Mucosa of rectum (tissue), 2 donors: ENCODE data around the gene ROBO2.

ENCODE experiments used
- H3K27ac ChIP-seq, 2 donors: one replicate each; pipeline ENCODE4 v1.7.0; 2013; ENCODE audit warnings: inconsistent platforms in 2 of 2, low read depth in 2 of 2, low read length in 2 of 2
- H3K27me3 ChIP-seq, 2 donors: one replicate each; pipeline ENCODE4 v1.7.0; 2013; ENCODE audit warnings: low read length in 2 of 2; ENCODE audit not compliant: control insufficient read depth in 2 of 2, insufficient read depth in 2 of 2
- H3K36me3 ChIP-seq, 2 donors: one replicate each; pipeline ENCODE4 v1.7.0; 2013; ENCODE audit warnings: low read length in 2 of 2; ENCODE audit not compliant: control insufficient read depth in 2 of 2, insufficient read depth in 2 of 2
- H3K4me1 ChIP-seq, 2 donors: one replicate each; pipeline ENCODE4 v1.7.0; 2013; ENCODE audit warnings: low read length in 2 of 2, mild to moderate bottlenecking in 1 of 2; ENCODE audit not compliant: control insufficient read depth in 2 of 2, insufficient read depth in 2 of 2
- H3K4me3 ChIP-seq, 2 donors: one replicate each; pipeline ENCODE4 v1.7.0; 2013; ENCODE audit warnings: low read length in 2 of 2
- H3K9ac ChIP-seq, 2 donors: one replicate each; pipeline ENCODE4 v1.7.0; 2013; ENCODE audit warnings: low read length in 2 of 2, low read depth in 1 of 2, mild to moderate bottlenecking in 1 of 2
- H3K9me3 ChIP-seq, 2 donors: one replicate each; pipeline ENCODE4 v1.7.0; 2013; ENCODE audit warnings: low read length in 2 of 2; ENCODE audit not compliant: control insufficient read depth in 2 of 2
- donor health status: healthy.
- donor health status: Normal muscosa, but diverticular disease.

The ROBO2 gene

GRCh38 chr3:77071364-77071763 is 31.5 kb downstream of the ROBO2 start:
- Histone ChIP-seq H3K4me3 (no peak overlapping the region), H3K27ac (no peak overlapping the region), H3K36me3 (no peaks in the 10 kb centered on the region), H3K27me3 (no peaks in the 10 kb centered on the region), H3K9me3 (no peaks in the 10 kb centered on the region), H3K9ac (no peak overlapping the region), H3K4me1 (no peaks in the 10 kb centered on the region)

GRCh38 chr3:77071809-77072208 is 31.9 kb downstream of the ROBO2 start:
- Histone ChIP-seq H3K9ac (no peak overlapping the region), H3K27ac (no peak overlapping the region), H3K36me3 (no peaks in the 10 kb centered on the region), H3K27me3 (no peaks in the 10 kb centered on the region), H3K4me3 (no peak overlapping the region), H3K9me3 (no peaks in the 10 kb centered on the region), H3K4me1 (no peaks in the 10 kb centered on the region)

- Histone ChIP-seq H3K9ac (no peak overlapping the region), H3K27me3 (no peaks in the 10 kb centered on the region), H3K36me3 (no peaks in the 10 kb centered on the region), H3K4me1 (no peaks in the 10 kb centered on the region), H3K9me3 (no peaks in the 10 kb centered on the region), H3K27ac (no peak overlapping the region), H3K4me3 (no peak overlapping the region)
Observed at GRCh38 chr3:77072232-77072631, 32.3 kb downstream of the ROBO2 start.

GRCh38 chr3:77078279-77078678 is 38.4 kb downstream of the ROBO2 start:
- Histone ChIP-seq H3K9ac (no peak overlapping the region), H3K9me3 (no peaks in the 10 kb centered on the region), H3K36me3 (no peaks in the 10 kb centered on the region), H3K4me1 (no peaks in the 10 kb centered on the region), H3K4me3 (no peak overlapping the region), H3K27ac (no peak overlapping the region), H3K27me3 (no peaks in the 10 kb centered on the region)

GRCh38 chr3:77079988-77080610 is 40.2 kb downstream of the ROBO2 start:
- Histone ChIP-seq H3K9ac (no peak overlapping the region), H3K4me1 (no peaks in the 10 kb centered on the region), H3K4me3 (no peak overlapping the region), H3K36me3 (no peaks in the 10 kb centered on the region), H3K27me3 (no peaks in the 10 kb centered on the region), H3K9me3 (no peaks in the 10 kb centered on the region), H3K27ac (no peak overlapping the region)

- no peak overlapping the region for H3K9ac ChIP-seq
- no peaks in the 10 kb centered on the region for H3K4me1 ChIP-seq
- H3K9me3 ChIP-seq, result no peaks in the 10 kb centered on the region
- no peak overlapping the region for H3K4me3 ChIP-seq
- no peaks in the 10 kb centered on the region for H3K36me3 ChIP-seq
- no peaks in the 10 kb centered on the region for H3K27me3 ChIP-seq
- no peak overlapping the region for H3K27ac ChIP-seq
Observed at GRCh38 chr3:77081240-77081661, 41.4 kb downstream of the ROBO2 start.

- Histone ChIP-seq H3K9ac (no peak overlapping the region), H3K4me3 (no peak overlapping the region), H3K9me3 (no peaks in the 10 kb centered on the region), H3K4me1 (no peaks in the 10 kb centered on the region), H3K27me3 (no peaks in the 10 kb centered on the region), H3K36me3 (no peaks in the 10 kb centered on the region), H3K27ac (no peak overlapping the region)
Observed at GRCh38 chr3:77084511-77084910, 44.6 kb downstream of the ROBO2 start.

GRCh38 chr3:77086408-77086807 is 46.5 kb downstream of the ROBO2 start:
- H3K27ac ChIP-seq, result no peak overlapping the region
- no peaks in the 10 kb centered on the region for H3K27me3 ChIP-seq
- H3K4me3 ChIP-seq, result no peak overlapping the region

GRCh38 chr3:77091809-77092208 is 51.9 kb downstream of the ROBO2 start:
- Histone ChIP-seq H3K27me3 (no peaks in the 10 kb centered on the region), H3K9ac (no peak overlapping the region), H3K27ac (no peak overlapping the region), H3K4me3 (no peak overlapping the region), H3K36me3 (no peaks in the 10 kb centered on the region), H3K4me1 (no peaks in the 10 kb centered on the region), H3K9me3 (no peaks in the 10 kb centered on the region)

More at GRCh38 chr3:77086408-77086807, 46.5 kb downstream of the ROBO2 start:
- H3K9ac ChIP-seq, result no peak overlapping the region
- H3K36me3 ChIP-seq, result no peaks in the 10 kb centered on the region
- H3K4me1 ChIP-seq, result no peaks in the 10 kb centered on the region
- no peaks in the 10 kb centered on the region for H3K9me3 ChIP-seq

GRCh38 chr3:77093101-77093500 is 53.2 kb downstream of the ROBO2 start:
- Histone ChIP-seq H3K27ac (no peak overlapping the region), H3K27me3 (no peaks in the 10 kb centered on the region), H3K9ac (no peak overlapping the region), H3K4me1 (no peaks in the 10 kb centered on the region), H3K36me3 (no peaks in the 10 kb centered on the region), H3K4me3 (no peak overlapping the region), H3K9me3 (no peaks in the 10 kb centered on the region)

GRCh38 chr3:77096145-77096544 is 56.2 kb downstream of the ROBO2 start:
- no peaks in the 10 kb centered on the region for H3K9me3 ChIP-seq
- H3K4me1 ChIP-seq, result no peaks in the 10 kb centered on the region
- H3K27me3 ChIP-seq, result no peaks in the 10 kb centered on the region
- H3K36me3 ChIP-seq, result no peaks in the 10 kb centered on the region
- H3K27ac ChIP-seq, result no peak overlapping the region
- H3K9ac ChIP-seq, result no peak overlapping the region
- H3K4me3 ChIP-seq, result no peak overlapping the region
